ENCODE data around the gene ELL2. TPM values are rescaled to one million over a fixed set of nuclear protein-coding genes. Genes with fewer than 3 reads are reported as not detected.

ELL2 gene
- total and polyA plus RNA-seq, 2 of the 13 experiments (the other 11 are each of a cell fraction or from before 2014, with no cell fraction given): 78.9 to 97.1 TPM

- FAIRE-seq (no peak), ATAC-seq (no peak), DNase-seq (ENCODE audit: low spot score) (no peak)
- Histone ChIP-seq H2AFZ (ENCODE audit: low read length) (no peak overlapping the region), H3K36me3 (replicated peaks in 1 of 2; ENCODE audit: control insufficient read depth in 1 of 2, insufficient read depth in 2 of 2, low read length in 2 of 2) (peaks cover 9 to 31% of the 10 kb centered on the region in 2 experiments), H3K79me2 (ENCODE audit: insufficient read depth, low read length) (peaks cover 98% of the 10 kb centered on the region), H4K20me1 (ENCODE audit: insufficient read depth, low read length) (peaks cover 97% of the 10 kb centered on the region), H3K27me3 (ENCODE audit: control insufficient read depth in 1 of 2, insufficient read depth in 2 of 2, low read length in 2 of 2) (no peaks in the 10 kb centered on the region), H3K4me2 (ENCODE audit: low read depth, low read length) (no peak overlapping the region), H3K27ac (ENCODE audit: extremely low read length, insufficient read depth, low read length) (no peak overlapping the region), H3K4me3 (replicated peaks in 1 of 3; ENCODE audit: insufficient read depth in 1 of 3, low read depth in 2 of 3, low read length in 3 of 3) (no peak overlapping the region), H3K9ac (ENCODE audit: insufficient read depth, low read depth, low read length) (no peak overlapping the region), H3K4me1 (ENCODE audit: insufficient read depth, low read length) (peaks cover 100% of the 10 kb centered on the region), H3K9me3 (ENCODE audit: low read length) (no peaks in the 10 kb centered on the region)
- TF ChIP-seq RBM22 (optimal IDR thresholded peaks at IDR 0.05; ENCODE audit: low read length) (peak; percentile 98), NFE2 (CRISPR knock-in tag; IDR thresholded peaks at IDR 0.05) (no peak)
- 99% methylated on average over 3 of the region's 3 CpGs for WGBS (ENCODE audit: low lambda C conversion rate)
- intact Hi-C loops (cut with micrococcal nuclease; ENCODE audit: unreplicated experiment) (no loop called here), in situ Hi-C loops (cut with HindIII; ENCODE audit: extremely low pct_ligation_motif_present, low pct_unique_long_range_greater_than_20kb) (no loop called here)
- no TSS peak for BruUV-seq (replicated peaks)
- CTCF ChIA-PET (ENCODE audit: low intra/inter-chr PET ratio, low total read pairs): no interaction called here
- POLR2A ChIA-PET: no interaction called here
Observed at GRCh38 chr5:95921501-95921900, 40.1 kb downstream of the ELL2 start.

DNA sequence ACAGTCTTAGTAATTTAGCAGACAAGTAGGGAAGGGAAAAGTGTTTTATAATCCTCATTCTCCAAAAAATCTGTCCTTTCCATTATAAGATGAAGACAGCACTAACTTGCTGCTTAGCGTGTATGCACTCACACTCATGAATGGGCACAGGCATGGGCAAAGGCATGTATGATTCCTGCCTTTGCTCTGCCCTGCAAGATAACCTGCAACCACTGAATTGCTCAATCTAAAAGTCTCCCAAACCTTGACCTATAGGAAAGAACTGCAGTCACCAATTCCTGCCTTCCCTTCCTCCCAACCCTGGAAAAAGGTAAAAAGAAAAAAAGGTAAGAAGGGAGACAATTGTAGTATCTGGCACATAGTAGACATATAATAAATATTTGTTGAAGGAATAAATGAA is 40.8 kb downstream of the ELL2 start:
- Histone ChIP-seq H3K27ac (ENCODE audit: extremely low read length, insufficient read depth, low read length) (no peak overlapping the region), H3K9me3 (ENCODE audit: low read length) (no peaks in the 10 kb centered on the region), H3K27me3 (ENCODE audit: control insufficient read depth in 1 of 2, insufficient read depth in 2 of 2, low read length in 2 of 2) (no peaks in the 10 kb centered on the region), H2AFZ (ENCODE audit: low read length) (no peak overlapping the region), H3K36me3 (replicated peaks in 1 of 2; ENCODE audit: control insufficient read depth in 1 of 2, insufficient read depth in 2 of 2, low read length in 2 of 2) (peaks cover 11 to 38% of the 10 kb centered on the region in 2 experiments), H3K4me3 (replicated peaks in 1 of 3; ENCODE audit: insufficient read depth in 1 of 3, low read depth in 2 of 3, low read length in 3 of 3) (no peak overlapping the region), H3K4me2 (ENCODE audit: low read depth, low read length) (no peak overlapping the region), H3K4me1 (ENCODE audit: insufficient read depth, low read length) (peaks cover 100% of the 10 kb centered on the region), H3K79me2 (ENCODE audit: insufficient read depth, low read length) (peaks cover 98% of the 10 kb centered on the region), H4K20me1 (ENCODE audit: insufficient read depth, low read length) (peaks cover 97% of the 10 kb centered on the region), H3K9ac (ENCODE audit: insufficient read depth, low read depth, low read length) (no peak overlapping the region)
- CTCF ChIA-PET (ENCODE audit: low intra/inter-chr PET ratio, low total read pairs): no interaction called here
- intact Hi-C loops (cut with micrococcal nuclease; ENCODE audit: unreplicated experiment): no loop called here
- 94% methylated on average over 1 of the region's 1 CpG for WGBS (ENCODE audit: low lambda C conversion rate)
- DNase-seq (ENCODE audit: low spot score) (no peak), ATAC-seq (no peak), FAIRE-seq (no peak)
- POLR2A ChIA-PET: no interaction called here
- in situ Hi-C loops (cut with HindIII; ENCODE audit: extremely low pct_ligation_motif_present, low pct_unique_long_range_greater_than_20kb): no loop called here
- no TSS peak for BruUV-seq (replicated peaks)
- TF ChIP-seq CEBPG (CRISPR knock-in tag; IDR thresholded peaks at IDR 0.05) (peak; percentile 82), ZBTB34 (CRISPR knock-in tag; IDR thresholded peaks at IDR 0.05) (no peak), CEBPB (IDR thresholded peaks at IDR 0.05; ENCODE audit: borderline replicate concordance, low read depth, low read length) (0 out of 2 replicates have a peak, but pooled peaks have one; percentile 30), TOPORS (CRISPR knock-in tag; IDR thresholded peaks at IDR 0.05) (no peak), NR2F6 (IDR thresholded peaks at IDR 0.05) (peak; percentile 26; the same call in 1 of the 2 replicates), NR2F6 (CRISPR knock-in tag; IDR thresholded peaks at IDR 0.05) (0 out of 2 replicates have a peak, but pooled peaks have one; percentile 33), GATAD2A (CRISPR knock-in tag; IDR thresholded peaks at IDR 0.05) (peak; percentile 51; the same call in 1 of the 2 replicates), RBM22 (optimal IDR thresholded peaks at IDR 0.05; ENCODE audit: low read length) (peak; percentile 37), GMEB1 (CRISPR knock-in tag; IDR thresholded peaks at IDR 0.05; ENCODE audit: borderline replicate concordance) (no peak), ZUFSP (CRISPR knock-in tag; IDR thresholded peaks at IDR 0.05; ENCODE audit: borderline replicate concordance) (no peak), FUBP1 (CRISPR knock-in tag; IDR thresholded peaks at IDR 0.05; ENCODE audit: borderline replicate concordance) (no peak), ZNF7 (CRISPR knock-in tag; IDR thresholded peaks at IDR 0.05) (no peak)

All from HepG2 (cell line).